Glutamatergic neuron (in vitro differentiated cells): Measurements from ENCODE around the gene GAS1. TPM values are rescaled to one million over a fixed set of nuclear protein-coding genes. Genes with fewer than 3 reads are reported as not detected.

ENCODE experiments used
- DNase-seq: peaks from one replicate; pipeline ENCODE4 v3.0.0; 2022
- H3K27ac Mint-ChIP-seq: one replicate; pipeline ENCODE4 v1.8.0; 2020; ENCODE audit warnings: mild to moderate bottlenecking, mixed read lengths, inconsistent platforms; ENCODE audit not compliant: unreplicated experiment
- H3K27me3 Mint-ChIP-seq: one replicate; pipeline ENCODE4 v1.8.0; 2020; ENCODE audit warnings: mild to moderate bottlenecking, moderate library complexity, mixed read lengths, inconsistent platforms; ENCODE audit not compliant: unreplicated experiment
- H3K36me3 Mint-ChIP-seq: one replicate; pipeline ENCODE4 v1.8.0; 2020; ENCODE audit warnings: mild to moderate bottlenecking, mixed read lengths, inconsistent platforms; ENCODE audit not compliant: unreplicated experiment
- H3K4me1 Mint-ChIP-seq: one replicate; pipeline ENCODE4 v1.8.0; 2020; ENCODE audit warnings: mild to moderate bottlenecking, low read depth, mixed read lengths, inconsistent platforms; ENCODE audit not compliant: unreplicated experiment
- H3K4me3 Mint-ChIP-seq: one replicate; pipeline ENCODE4 v1.8.0; 2020; ENCODE audit warnings: mild to moderate bottlenecking, mixed read lengths, inconsistent platforms; ENCODE audit not compliant: unreplicated experiment
- H3K9me3 Mint-ChIP-seq: one replicate; pipeline ENCODE4 v1.8.0; 2020; ENCODE audit warnings: mild to moderate bottlenecking, moderate library complexity, mixed read lengths, inconsistent platforms; ENCODE audit not compliant: unreplicated experiment
- CTCF ChIP-seq: fragments of 200-600 bp; sonication (generic); IDR thresholded peaks from one replicate; pipeline ENCODE4 v1.5.0; 2021; ENCODE audit not compliant: partially characterized antibody, unreplicated experiment
- total RNA-seq: library from RNA; stranded (reverse); fragmentation: NEBNext Ultra II Directional; extraction: Animal tissue kit (Norgen Biotek cat#: 25700); gene quantifications from one replicate; pipeline ENCODE4 v1.2.1, GENCODE V29; 2021; ENCODE audit not compliant: unreplicated experiment

The GAS1 gene
- total RNA-seq, 1 donor from 2014 or later: 6.1 TPM

- peaks cover 14% of the 10 kb centered on the region for H3K4me1 Mint-ChIP-seq
- no peaks in the 10 kb centered on the region for H3K9me3 Mint-ChIP-seq
Measured at GRCh38 chr9:86980802-86981201, 33.5 kb upstream of the GAS1 start.

DNA sequence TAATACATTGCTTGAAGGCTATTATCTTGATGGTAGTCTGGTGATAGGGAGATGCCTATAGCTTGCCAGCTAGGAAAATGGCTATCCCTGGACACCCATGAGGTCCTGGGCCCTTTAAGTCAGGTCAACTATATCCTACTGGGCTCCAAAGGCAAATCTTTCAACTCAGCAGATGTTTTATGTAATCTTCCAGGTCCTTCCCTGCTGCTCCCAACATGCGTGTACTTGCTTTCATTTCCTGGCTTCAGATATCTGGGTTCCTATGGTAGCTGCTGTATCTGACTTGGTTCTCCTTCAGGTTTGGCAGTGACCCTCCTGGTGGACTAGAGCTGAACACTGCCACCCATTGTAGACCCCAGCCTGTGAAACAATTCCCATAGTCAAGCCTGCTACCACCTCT, 32.4 kb upstream of the GAS1 start:
- no peak for DNase-seq
- no peak for TF ChIP-seq CTCF
- Mint-ChIP-seq H3K9me3 (no peaks in the 10 kb centered on the region), H3K27me3 (no peaks in the 10 kb centered on the region), H3K36me3 (no peaks in the 10 kb centered on the region), H3K4me3 (no peak overlapping the region), H3K27ac (no peak overlapping the region), H3K4me1 (peaks cover 14% of the 10 kb centered on the region)

More at GRCh38 chr9:86980802-86981201, 33.5 kb upstream of the GAS1 start:
- no peaks in the 10 kb centered on the region for H3K36me3 Mint-ChIP-seq
- H3K4me3 Mint-ChIP-seq: no peak overlapping the region
- no peak for TF ChIP-seq CTCF
- no peaks in the 10 kb centered on the region for H3K27me3 Mint-ChIP-seq
- H3K27ac Mint-ChIP-seq: no peak overlapping the region
- no peak for DNase-seq

DNA sequence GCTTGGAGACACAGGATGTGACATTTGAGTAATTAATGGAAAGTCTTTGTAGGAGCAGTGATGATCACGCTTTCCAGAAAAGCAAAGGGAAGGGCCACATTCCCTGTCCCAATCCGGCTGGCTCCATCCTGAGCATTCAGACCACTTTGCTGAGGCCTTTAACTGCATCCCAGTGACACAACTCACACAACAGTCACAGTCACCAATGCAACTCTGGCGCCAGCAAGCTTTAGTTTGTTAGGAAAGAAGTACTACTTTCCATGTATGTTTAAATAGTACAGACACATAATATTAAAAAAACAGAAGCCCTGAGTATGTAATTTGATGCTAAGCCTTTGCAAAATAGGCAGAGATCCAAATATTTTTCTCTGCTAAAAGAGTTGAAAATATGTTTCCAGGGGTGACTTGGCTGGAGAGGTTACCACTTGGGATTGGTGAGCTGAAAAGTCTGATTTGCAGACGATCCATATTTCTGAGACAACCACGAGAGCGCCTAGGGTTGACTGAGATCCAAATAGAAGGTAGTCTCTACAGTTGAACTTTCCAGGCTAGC, 31.7 kb upstream of the GAS1 start:
- Mint-ChIP-seq H3K27ac (no peak overlapping the region), H3K9me3 (no peaks in the 10 kb centered on the region), H3K4me3 (no peak overlapping the region), H3K4me1 (peaks cover 14% of the 10 kb centered on the region), H3K36me3 (no peaks in the 10 kb centered on the region), H3K27me3 (no peaks in the 10 kb centered on the region)
- no peak for TF ChIP-seq CTCF
- DNase-seq: no peak

- no peak for TF ChIP-seq CTCF
- DNase-seq: no peak
- Mint-ChIP-seq H3K9me3 (no peaks in the 10 kb centered on the region), H3K27ac (peak overlapping the region; percentile 39), H3K27me3 (no peaks in the 10 kb centered on the region), H3K4me1 (peaks cover 14% of the 10 kb centered on the region), H3K36me3 (no peaks in the 10 kb centered on the region), H3K4me3 (no peak overlapping the region)
Measured at GRCh38 chr9:86978413-86978812, 31.1 kb upstream of the GAS1 start.

DNA sequence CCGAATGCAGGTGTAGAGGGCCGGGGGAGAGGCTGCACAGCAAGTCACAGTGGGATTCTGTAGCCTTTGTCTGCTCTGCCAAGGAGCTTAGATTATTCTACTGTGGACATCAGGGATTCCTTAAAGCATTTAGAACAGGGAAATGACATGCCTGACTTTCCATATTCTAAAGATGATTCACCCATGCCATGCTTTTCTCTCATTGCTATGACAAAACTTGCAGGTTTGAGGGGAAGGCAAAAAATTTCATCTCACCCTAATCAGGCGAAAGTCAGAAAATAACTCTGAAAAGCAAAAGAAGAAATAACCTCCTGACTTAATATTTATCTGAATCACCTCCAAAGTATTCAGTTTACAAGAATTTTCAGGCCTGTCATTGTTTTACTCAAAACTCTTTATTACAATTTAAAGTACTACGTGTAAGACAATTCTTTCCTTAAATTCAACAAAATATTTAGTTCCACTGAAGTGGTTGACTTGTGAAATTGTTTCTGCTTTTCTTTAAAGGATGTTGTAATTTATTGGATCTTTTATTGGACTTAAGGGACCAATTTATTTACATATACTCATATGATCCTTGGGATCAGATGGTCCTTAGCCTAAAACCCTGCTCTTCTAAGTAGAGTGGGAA, 30.0 kb upstream of the GAS1 start:
- Mint-ChIP-seq H3K9me3 (no peaks in the 10 kb centered on the region), H3K27ac (peak overlapping the region; percentile 67), H3K4me3 (no peak overlapping the region), H3K36me3 (no peaks in the 10 kb centered on the region), H3K4me1 (peaks cover 14% of the 10 kb centered on the region), H3K27me3 (no peaks in the 10 kb centered on the region)
- TF ChIP-seq CTCF: no peak
- DNase-seq: no peak
